Endodermal cell (in vitro differentiated cells): ENCODE results near the gene LAMB3. TPM values are rescaled to one million over a fixed set of nuclear protein-coding genes. Genes with fewer than 3 reads are reported as not detected.

Experiments
- DNase-seq: peaks from one replicate; pipeline ENCODE4 v3.0.0-alpha.2; 2017
- H3K27ac ChIP-seq: 2 replicates; pipeline ENCODE4 v1.5.1; 2013; ENCODE audit warnings: mild to moderate bottlenecking, low read depth, low read length, moderate library complexity
- H3K27me3 ChIP-seq: 2 replicates; pipeline ENCODE4 v1.6.1; 2013; ENCODE audit warnings: mild to moderate bottlenecking, low read length, moderate library complexity; ENCODE audit not compliant: insufficient read depth, control insufficient read depth, poor library complexity, severe bottlenecking
- H3K36me3 ChIP-seq: 2 replicates; pipeline ENCODE4 v1.7.0; 2013; ENCODE audit warnings: mild to moderate bottlenecking, low read length, moderate library complexity; ENCODE audit not compliant: control insufficient read depth, insufficient read depth
- H3K4me1 ChIP-seq: one replicate; pipeline ENCODE4 v1.7.0; 2013; ENCODE audit warnings: low read length; ENCODE audit not compliant: control insufficient read depth, insufficient read depth
- H3K4me3 ChIP-seq: 2 replicates; pipeline ENCODE4 v1.5.1; 2013; ENCODE audit warnings: mild to moderate bottlenecking, low read length, moderate library complexity
- H3K9ac ChIP-seq: 2 replicates; pipeline ENCODE4 v1.6.1; 2013; ENCODE audit warnings: mild to moderate bottlenecking, low read length, moderate library complexity; ENCODE audit not compliant: poor library complexity, severe bottlenecking; ENCODE audit errors: extremely low read depth
- H3K9me3 ChIP-seq: 2 replicates; pipeline ENCODE4 v1.6.1; 2013; ENCODE audit warnings: mild to moderate bottlenecking, low read length, moderate library complexity; ENCODE audit not compliant: control insufficient read depth
- H3K27ac Mint-ChIP-seq: 2 replicates; pipeline ENCODE4 v1.8.0; 2020; ENCODE audit warnings: mixed read lengths
- H3K27me3 Mint-ChIP-seq: 2 replicates; pipeline ENCODE4 v1.8.0; 2021; ENCODE audit warnings: mild to moderate bottlenecking, mixed read lengths; ENCODE audit not compliant: insufficient read depth
- H3K36me3 Mint-ChIP-seq: 2 replicates; pipeline ENCODE4 v1.8.0; 2020; ENCODE audit warnings: low read depth, mixed read lengths
- H3K4me1 Mint-ChIP-seq: 2 replicates; pipeline ENCODE4 v1.8.0; 2020; ENCODE audit warnings: mixed read lengths
- H3K4me3 Mint-ChIP-seq: 2 replicates; pipeline ENCODE4 v1.8.0; 2020; ENCODE audit warnings: mild to moderate bottlenecking, moderate library complexity, mixed read lengths
- H3K9me3 Mint-ChIP-seq: 2 replicates; pipeline ENCODE4 v1.8.0; 2020; ENCODE audit warnings: mild to moderate bottlenecking, mixed read lengths
- WGBS, 2 experiments: methylation state at CpG; one replicate each; pipeline versions ENCODE4 v1.1.5 to v1.1.7; 2013; ENCODE audit warnings: missing lambda C conversion rate in 2 of 2, mixed read lengths in 1 of 2; ENCODE audit not compliant: insufficient coverage in 1 of 2, insufficient read length in 1 of 2; 5-methylcytosine and 5-hydroxymethylcytosine counted together
- total RNA-seq, 2 donors: library from RNA; stranded (reverse); fragmentation: NEBNext Ultra II Directional in 1 of 2; extraction: Animal tissue kit (Norgen Biotek cat#: 25700) in 1 of 2; gene quantifications; 2 replicates in 1 of 2; 3 replicates in 1 of 2; pipeline ENCODE4 v1.2.1, GENCODE V29; 2021
- TF ChIP-seq, protein P1 (sequence below): fragments of 200-600 bp; sonication (generic); conservative IDR thresholded peaks from 2 replicates; pipeline ENCODE4 v1.5.0; 2021; ENCODE audit warnings: antibody characterized with exemption, mild to moderate bottlenecking

Gene LAMB3
- total RNA-seq, 2 donors from 2014 or later: 0.53 to 1.9 TPM

DNA sequence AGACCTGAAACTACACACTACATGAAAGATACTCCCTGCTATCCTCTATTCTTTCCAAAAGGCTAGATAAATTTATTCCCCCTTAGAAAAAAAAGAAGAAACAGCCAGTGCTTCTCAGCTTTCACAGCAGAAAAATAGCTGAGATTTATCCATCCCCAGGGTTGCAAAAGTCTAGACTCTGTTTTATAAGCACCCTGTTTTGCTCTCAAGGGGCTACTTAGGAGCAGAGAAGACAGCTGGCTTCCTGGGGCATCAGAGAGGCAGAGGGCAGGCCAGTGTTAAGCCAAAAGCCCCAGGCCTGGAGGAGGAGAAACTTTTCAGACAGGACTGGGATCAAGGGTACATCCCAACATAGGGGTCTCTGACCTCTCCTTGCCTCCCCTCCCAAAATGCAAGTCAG is 3.9 kb downstream of the LAMB3 start:
- Histone ChIP-seq H3K27me3 (no peaks in the 10 kb centered on the region), H3K4me3 (no peak overlapping the region), H3K4me1 (peaks cover 5% of the 10 kb centered on the region), H3K9ac (no peak overlapping the region), H3K9me3 (no peaks in the 10 kb centered on the region), H3K27ac (no peak overlapping the region), H3K36me3 (no peaks in the 10 kb centered on the region)
- Mint-ChIP-seq H3K9me3 (no peaks in the 10 kb centered on the region), H3K4me3 (no peak overlapping the region), H3K4me1 (peaks cover 13% of the 10 kb centered on the region), H3K27ac (no peak overlapping the region), H3K36me3 (no peaks in the 10 kb centered on the region), H3K27me3 (peaks cover 4% of the 10 kb centered on the region)
- no peak for DNase-seq
- TF ChIP-seq, protein P1, sequence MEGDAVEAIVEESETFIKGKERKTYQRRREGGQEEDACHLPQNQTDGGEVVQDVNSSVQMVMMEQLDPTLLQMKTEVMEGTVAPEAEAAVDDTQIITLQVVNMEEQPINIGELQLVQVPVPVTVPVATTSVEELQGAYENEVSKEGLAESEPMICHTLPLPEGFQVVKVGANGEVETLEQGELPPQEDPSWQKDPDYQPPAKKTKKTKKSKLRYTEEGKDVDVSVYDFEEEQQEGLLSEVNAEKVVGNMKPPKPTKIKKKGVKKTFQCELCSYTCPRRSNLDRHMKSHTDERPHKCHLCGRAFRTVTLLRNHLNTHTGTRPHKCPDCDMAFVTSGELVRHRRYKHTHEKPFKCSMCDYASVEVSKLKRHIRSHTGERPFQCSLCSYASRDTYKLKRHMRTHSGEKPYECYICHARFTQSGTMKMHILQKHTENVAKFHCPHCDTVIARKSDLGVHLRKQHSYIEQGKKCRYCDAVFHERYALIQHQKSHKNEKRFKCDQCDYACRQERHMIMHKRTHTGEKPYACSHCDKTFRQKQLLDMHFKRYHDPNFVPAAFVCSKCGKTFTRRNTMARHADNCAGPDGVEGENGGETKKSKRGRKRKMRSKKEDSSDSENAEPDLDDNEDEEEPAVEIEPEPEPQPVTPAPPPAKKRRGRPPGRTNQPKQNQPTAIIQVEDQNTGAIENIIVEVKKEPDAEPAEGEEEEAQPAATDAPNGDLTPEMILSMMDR: no peak

- Histone ChIP-seq H3K9ac (no peak overlapping the region), H3K9me3 (no peaks in the 10 kb centered on the region), H3K36me3 (no peaks in the 10 kb centered on the region), H3K27ac (no peak overlapping the region), H3K27me3 (no peaks in the 10 kb centered on the region), H3K4me1 (no peaks in the 10 kb centered on the region), H3K4me3 (no peak overlapping the region)
- Mint-ChIP-seq H3K4me3 (no peak overlapping the region), H3K27me3 (peaks cover 4% of the 10 kb centered on the region), H3K27ac (no peak overlapping the region), H3K4me1 (peaks cover 4% of the 10 kb centered on the region), H3K36me3 (no peaks in the 10 kb centered on the region), H3K9me3 (no peaks in the 10 kb centered on the region)
- TF ChIP-seq, protein P1: no peak
- no peak for DNase-seq
- WGBS, 2 experiments: 88 to 96% methylated on average over 3 to 4 of the region's 4 CpGs
Observed at GRCh38 chr1:209647156-209647555, 5.1 kb downstream of the LAMB3 start.

- H3K4me1 Mint-ChIP-seq: no peaks in the 10 kb centered on the region
- H3K27me3 ChIP-seq: no peaks in the 10 kb centered on the region
- no peak overlapping the region for H3K9ac ChIP-seq
- H3K27ac ChIP-seq: no peak overlapping the region
- no peaks in the 10 kb centered on the region for H3K4me1 ChIP-seq
- TF ChIP-seq, protein P1: peak; percentile 83
- H3K4me3 Mint-ChIP-seq: no peak overlapping the region
- no peaks in the 10 kb centered on the region for H3K36me3 Mint-ChIP-seq
- H3K27ac Mint-ChIP-seq: no peak overlapping the region
- H3K9me3 Mint-ChIP-seq: no peaks in the 10 kb centered on the region
- WGBS, 2 experiments: 77 to 100% methylated on average over 4 to 5 of the region's 5 CpGs
- DNase-seq: peak; percentile 81
- no peaks in the 10 kb centered on the region for H3K36me3 ChIP-seq
- H3K9me3 ChIP-seq: no peaks in the 10 kb centered on the region
- H3K27me3 Mint-ChIP-seq: peaks cover 4% of the 10 kb centered on the region
- no peak overlapping the region for H3K4me3 ChIP-seq
Observed at GRCh38 chr1:209646558-209646957, 5.7 kb downstream of the LAMB3 start.
